Panc1 (cell line): ENCODE measurements around the gene GPR173.

ENCODE experiments used
- POLR2AphosphoS5 ChIP-seq: IDR thresholded peaks from 2 replicates; pipeline ENCODE4 v1.6.1; 2012; ENCODE audit warnings: mild to moderate bottlenecking, low read depth, low read length, moderate library complexity
- TCF7L2 ChIP-seq: IDR thresholded peaks from 2 replicates; pipeline ENCODE4 v1.6.1; 2011; ENCODE audit warnings: mild to moderate bottlenecking, low read depth, low read length, inconsistent platforms
- TF ChIP-seq, protein P1 (sequence below): fragments of 450-650 bp; IDR thresholded peaks from 2 replicates; pipeline ENCODE4 v1.5.1; 2017; ENCODE audit warnings: mild to moderate bottlenecking
- TF ChIP-seq, protein P2 (sequence below), 2 experiments: IDR thresholded peaks; 2 replicates each; pipeline ENCODE4 v1.6.1; 2011 to 2012; ENCODE audit warnings: low read depth in 2 of 2, control low read depth in 1 of 2, low read length in 1 of 2, mild to moderate bottlenecking in 1 of 2, moderate library complexity in 1 of 2; ENCODE audit not compliant: insufficient read depth in 1 of 2

DNA sequence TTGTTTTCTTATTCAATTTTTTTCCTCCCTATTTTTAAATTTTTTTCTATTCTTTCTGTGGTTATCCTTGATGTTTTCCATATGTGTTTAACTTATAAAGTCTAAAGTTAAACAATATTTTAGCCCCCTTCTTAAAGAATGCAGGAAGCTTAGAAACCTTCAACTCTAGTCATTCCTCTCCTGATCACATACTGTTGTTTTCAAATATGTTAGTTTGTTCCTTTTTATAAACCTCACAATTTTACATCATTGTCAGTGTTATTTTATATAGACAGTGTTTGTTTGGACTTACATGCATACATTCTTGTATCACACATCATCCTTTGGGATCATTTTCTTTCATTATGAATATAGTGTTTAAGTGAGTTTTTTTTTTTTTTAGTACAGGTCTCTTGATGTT lies 76.9 kb downstream of the GPR173 start:
- TF ChIP-seq, protein P1, sequence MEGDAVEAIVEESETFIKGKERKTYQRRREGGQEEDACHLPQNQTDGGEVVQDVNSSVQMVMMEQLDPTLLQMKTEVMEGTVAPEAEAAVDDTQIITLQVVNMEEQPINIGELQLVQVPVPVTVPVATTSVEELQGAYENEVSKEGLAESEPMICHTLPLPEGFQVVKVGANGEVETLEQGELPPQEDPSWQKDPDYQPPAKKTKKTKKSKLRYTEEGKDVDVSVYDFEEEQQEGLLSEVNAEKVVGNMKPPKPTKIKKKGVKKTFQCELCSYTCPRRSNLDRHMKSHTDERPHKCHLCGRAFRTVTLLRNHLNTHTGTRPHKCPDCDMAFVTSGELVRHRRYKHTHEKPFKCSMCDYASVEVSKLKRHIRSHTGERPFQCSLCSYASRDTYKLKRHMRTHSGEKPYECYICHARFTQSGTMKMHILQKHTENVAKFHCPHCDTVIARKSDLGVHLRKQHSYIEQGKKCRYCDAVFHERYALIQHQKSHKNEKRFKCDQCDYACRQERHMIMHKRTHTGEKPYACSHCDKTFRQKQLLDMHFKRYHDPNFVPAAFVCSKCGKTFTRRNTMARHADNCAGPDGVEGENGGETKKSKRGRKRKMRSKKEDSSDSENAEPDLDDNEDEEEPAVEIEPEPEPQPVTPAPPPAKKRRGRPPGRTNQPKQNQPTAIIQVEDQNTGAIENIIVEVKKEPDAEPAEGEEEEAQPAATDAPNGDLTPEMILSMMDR = no peak
- TF ChIP-seq, protein P2, sequence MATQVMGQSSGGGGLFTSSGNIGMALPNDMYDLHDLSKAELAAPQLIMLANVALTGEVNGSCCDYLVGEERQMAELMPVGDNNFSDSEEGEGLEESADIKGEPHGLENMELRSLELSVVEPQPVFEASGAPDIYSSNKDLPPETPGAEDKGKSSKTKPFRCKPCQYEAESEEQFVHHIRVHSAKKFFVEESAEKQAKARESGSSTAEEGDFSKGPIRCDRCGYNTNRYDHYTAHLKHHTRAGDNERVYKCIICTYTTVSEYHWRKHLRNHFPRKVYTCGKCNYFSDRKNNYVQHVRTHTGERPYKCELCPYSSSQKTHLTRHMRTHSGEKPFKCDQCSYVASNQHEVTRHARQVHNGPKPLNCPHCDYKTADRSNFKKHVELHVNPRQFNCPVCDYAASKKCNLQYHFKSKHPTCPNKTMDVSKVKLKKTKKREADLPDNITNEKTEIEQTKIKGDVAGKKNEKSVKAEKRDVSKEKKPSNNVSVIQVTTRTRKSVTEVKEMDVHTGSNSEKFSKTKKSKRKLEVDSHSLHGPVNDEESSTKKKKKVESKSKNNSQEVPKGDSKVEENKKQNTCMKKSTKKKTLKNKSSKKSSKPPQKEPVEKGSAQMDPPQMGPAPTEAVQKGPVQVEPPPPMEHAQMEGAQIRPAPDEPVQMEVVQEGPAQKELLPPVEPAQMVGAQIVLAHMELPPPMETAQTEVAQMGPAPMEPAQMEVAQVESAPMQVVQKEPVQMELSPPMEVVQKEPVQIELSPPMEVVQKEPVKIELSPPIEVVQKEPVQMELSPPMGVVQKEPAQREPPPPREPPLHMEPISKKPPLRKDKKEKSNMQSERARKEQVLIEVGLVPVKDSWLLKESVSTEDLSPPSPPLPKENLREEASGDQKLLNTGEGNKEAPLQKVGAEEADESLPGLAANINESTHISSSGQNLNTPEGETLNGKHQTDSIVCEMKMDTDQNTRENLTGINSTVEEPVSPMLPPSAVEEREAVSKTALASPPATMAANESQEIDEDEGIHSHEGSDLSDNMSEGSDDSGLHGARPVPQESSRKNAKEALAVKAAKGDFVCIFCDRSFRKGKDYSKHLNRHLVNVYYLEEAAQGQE (IDR thresholded peaks at IDR 0.05; ENCODE audit: insufficient read depth in 1 of 2, low read depth in 2 of 2, low read length in 1 of 2) = no peak
- TF ChIP-seq TCF7L2 (no peak), POLR2AphosphoS5 (no peak)
